AG09309 (cell line): ENCODE data around the gene GOLGA3.

ENCODE experiments used
- DNase-seq: peaks from one replicate; pipeline ENCODE4 v3.0.0-alpha.2; 2010; ENCODE audit warnings: low read depth
- H3K4me3 ChIP-seq: 2 replicates; pipeline ENCODE4 v1.5.1; 2011; ENCODE audit warnings: mild to moderate bottlenecking, low read depth, low read length, moderate library complexity; ENCODE audit not compliant: control insufficient read depth
- TF ChIP-seq, protein P1 (sequence below): IDR thresholded peaks from 2 replicates; pipeline ENCODE4 v1.5.1; 2011; ENCODE audit warnings: mild to moderate bottlenecking, low read depth, low read length, inconsistent platforms; ENCODE audit not compliant: insufficient read depth, control insufficient read depth; ENCODE audit errors: missing control alignments

The GOLGA3 gene

DNA sequence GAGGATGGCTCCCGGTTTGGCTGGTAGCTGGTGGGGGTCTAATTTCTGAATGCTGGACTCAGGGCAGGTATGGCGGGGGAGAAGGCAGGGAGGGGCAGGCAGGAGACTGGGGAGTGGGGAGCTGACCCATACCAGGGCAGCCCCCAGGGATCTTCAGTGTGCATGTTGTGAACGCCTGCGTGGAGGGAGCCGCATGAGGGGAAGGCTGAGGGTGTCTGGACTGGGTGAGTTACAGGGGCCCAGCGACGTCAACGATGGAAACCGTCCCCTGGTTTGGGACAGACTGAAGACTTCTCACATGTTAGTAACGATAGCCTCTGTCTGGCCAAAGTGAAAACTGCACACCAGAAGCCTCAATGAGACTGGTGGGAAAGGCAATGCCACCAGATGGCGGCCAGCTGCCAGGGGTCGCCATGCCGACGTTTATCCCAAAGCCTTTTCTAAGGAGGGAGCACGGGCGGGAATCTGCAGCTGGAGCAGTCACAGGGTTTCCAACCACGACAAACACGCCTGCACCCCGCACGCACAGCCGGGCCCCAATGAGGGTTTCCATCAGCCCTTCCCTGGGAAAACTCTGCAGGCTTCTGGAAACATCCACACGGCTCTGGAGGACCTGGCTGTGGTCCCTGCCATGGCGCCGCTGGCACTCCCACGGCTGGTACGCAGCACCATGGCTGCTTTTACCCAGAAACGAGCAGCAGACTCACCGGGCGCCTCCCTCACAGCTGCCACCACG lies 104.0 kb downstream of the GOLGA3 start:
- TF ChIP-seq, protein P1, sequence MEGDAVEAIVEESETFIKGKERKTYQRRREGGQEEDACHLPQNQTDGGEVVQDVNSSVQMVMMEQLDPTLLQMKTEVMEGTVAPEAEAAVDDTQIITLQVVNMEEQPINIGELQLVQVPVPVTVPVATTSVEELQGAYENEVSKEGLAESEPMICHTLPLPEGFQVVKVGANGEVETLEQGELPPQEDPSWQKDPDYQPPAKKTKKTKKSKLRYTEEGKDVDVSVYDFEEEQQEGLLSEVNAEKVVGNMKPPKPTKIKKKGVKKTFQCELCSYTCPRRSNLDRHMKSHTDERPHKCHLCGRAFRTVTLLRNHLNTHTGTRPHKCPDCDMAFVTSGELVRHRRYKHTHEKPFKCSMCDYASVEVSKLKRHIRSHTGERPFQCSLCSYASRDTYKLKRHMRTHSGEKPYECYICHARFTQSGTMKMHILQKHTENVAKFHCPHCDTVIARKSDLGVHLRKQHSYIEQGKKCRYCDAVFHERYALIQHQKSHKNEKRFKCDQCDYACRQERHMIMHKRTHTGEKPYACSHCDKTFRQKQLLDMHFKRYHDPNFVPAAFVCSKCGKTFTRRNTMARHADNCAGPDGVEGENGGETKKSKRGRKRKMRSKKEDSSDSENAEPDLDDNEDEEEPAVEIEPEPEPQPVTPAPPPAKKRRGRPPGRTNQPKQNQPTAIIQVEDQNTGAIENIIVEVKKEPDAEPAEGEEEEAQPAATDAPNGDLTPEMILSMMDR = no peak
- H3K4me3 ChIP-seq = no peak overlapping the region
- DNase-seq = no peak

DNA sequence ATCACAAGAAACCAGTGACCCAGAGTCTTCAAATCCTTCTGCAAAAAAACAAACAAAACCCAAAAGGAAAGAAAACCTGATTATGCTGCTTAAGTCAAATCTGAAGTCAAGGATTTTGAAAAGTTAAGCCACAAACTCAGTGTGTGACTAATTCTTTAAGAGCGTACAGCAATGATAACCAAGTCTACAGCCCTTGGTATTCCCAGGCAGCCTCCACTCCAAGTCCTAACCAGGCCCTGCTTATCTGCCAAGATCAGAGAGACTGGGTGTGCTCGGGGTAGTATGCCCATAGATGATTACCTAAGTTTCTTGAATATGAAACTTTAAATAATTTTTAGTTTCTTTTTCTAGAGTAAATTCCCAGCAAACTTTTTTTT lies 104.9 kb downstream of the GOLGA3 start:
- TF ChIP-seq, protein P1 = no peak
- H3K4me3 ChIP-seq = no peak overlapping the region
- DNase-seq = peak; percentile 21

DNA sequence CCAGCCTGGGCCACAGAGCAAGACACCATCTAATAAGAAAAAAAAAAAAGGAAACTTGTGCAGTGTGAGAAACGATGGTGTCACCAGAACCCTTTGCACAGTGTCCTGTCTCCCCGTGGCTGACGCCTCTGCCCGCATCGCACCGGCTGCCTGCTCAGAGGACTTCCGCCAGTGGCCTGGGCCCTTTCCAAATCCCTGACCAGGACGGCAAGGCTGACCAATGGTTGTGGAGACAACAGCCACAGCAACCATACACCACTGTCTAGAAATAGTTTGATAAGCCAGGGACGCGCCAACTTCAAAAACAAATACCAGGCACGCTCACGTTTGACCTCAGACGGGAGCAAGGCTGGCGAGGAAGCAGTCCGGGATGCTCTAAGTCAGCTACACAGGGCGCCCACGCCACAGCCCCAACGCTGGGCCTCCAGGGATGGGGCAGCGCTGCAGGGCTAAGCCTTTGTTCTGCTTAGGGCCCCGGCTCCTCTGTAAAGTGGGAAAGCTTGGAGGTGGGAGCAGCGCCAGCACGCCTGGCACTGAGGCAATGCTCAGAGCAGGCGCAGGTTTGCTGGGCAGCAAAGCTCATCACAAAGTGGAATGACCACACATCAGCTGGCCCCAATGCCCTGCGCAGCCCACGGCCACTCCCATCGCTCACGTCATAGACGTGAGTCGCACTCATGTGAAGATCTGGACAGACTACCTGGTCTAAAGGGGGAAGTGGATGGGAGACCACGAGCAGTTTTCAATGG lies 105.5 kb downstream of the GOLGA3 start:
- no peak overlapping the region for H3K4me3 ChIP-seq
- TF ChIP-seq, protein P1 = no peak
- DNase-seq = no peak

DNA sequence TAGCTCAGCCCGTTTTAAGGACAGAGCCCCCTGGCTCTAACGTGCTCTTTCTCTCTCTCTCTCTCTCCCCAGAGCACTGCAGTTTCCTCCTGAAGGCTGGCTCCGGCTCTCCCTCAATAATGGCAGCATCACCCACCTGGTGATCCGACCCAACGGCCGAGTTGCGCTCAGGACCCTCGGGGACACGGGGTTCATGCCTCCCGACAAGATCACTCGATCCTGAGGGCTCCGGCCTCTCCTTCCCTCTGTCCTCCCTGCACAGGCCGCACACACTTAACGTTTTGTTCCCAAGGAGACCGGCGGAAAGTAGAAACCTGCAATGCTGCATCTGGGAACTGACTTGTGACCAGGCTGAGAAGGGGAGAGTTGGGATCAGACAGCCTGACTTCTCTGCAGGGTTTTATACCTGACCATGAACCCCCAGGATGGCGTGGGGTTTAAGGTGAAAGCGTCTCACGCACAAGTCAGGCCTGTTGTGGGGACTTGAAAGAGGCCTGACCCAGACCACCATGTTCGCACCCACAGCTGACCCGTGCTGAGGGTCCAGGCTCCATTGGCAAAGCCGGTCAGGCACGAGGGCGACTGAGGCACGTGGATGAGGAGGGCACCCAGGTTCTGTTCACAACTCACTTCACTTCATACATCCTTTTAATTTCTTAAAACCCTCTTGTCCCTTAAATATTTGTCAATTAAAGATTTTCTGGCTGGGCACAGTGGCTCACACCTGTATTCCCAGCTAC lies 107.9 kb downstream of the GOLGA3 start:
- no peak for DNase-seq
- no peak overlapping the region for H3K4me3 ChIP-seq
- TF ChIP-seq, protein P1 = no peak

DNA sequence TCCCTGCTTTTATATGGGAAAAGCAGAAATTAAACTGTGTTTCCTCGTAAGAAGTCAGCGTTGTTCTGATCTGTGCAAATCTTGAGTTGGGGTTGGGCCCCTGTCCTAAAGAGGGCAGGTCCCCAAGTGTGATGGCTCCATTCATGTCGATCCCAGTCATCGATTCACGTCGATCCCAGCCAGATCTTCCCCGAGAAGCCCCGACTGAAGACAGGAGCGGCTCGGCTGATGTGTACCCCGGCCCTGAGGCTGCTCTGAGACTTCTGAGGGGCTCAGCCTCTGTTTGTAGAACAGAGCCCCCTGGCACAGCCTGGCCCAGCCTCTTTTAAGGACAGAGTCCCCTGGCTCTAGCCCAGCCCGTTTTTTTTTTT lies 108.7 kb downstream of the GOLGA3 start:
- H3K4me3 ChIP-seq = no peak overlapping the region
- no peak for DNase-seq
- TF ChIP-seq, protein P1 = no peak

DNA sequence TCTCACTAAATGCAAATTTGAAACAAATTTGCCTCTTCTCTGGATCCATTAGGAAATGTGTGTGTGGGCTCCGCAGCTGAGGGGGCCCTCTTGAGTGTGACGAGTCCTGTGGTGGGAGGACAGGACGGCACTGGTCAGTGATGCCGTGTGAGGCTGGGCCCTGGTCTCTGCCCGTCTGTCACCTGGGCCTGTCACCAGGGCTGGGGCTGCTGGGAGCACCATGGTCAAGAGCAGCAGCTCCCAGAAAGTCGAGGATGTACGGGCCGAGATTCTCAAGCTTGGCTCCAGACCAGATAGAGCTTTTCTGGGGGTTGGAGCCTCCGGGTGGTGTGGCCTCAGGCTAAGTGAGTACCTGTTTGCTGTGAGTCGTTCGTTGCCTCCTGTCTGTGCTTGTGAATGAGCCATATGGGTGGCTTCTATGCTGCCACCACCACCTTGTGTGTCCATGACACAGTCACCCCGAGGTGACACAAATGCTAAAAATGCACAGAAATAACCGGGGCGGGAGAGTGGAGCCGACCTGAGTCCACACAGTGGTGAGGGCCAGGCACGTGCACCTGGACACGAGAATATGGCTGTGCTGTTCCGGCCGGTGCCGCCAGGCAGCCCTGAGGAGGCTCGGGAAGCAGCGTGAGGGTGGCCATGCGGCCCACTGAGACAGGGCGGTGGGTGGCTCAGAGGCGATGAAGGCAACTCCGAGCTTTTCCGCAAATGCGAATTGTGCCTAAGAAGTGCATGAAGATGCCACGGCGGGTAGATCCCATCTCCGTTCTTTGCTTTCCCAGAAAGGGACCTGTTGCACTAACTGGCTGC lies 109.3 kb downstream of the GOLGA3 start:
- TF ChIP-seq, protein P1 = no peak
- H3K4me3 ChIP-seq = no peak overlapping the region
- DNase-seq = no peak
